HL-60 (cell line): ENCODE data around the gene GBP6.

Experiments
- DNase-seq, 2 experiments: peaks; one replicate each; pipeline ENCODE4 v3.0.0-alpha.2; 2010 to 2020; ENCODE audit warnings: low read depth in 1 of 2, low spot score in 1 of 2
- H3K27ac ChIP-seq: fragments of 250-450 bp; sonication (Bioruptor Pico); replicated peaks from 2 replicates; pipeline ENCODE4 v1.5.1; 2020; ENCODE audit warnings: mild to moderate bottlenecking, moderate library complexity
- H3K27me3 ChIP-seq: fragments of 250-450 bp; sonication (Bioruptor Pico); 2 replicates; pipeline ENCODE4 v1.5.1; 2021; ENCODE audit warnings: mild to moderate bottlenecking, moderate library complexity; ENCODE audit not compliant: insufficient read depth, poor library complexity, severe bottlenecking
- H3K4me3 ChIP-seq: replicated peaks from 2 replicates; pipeline ENCODE4 v1.5.1; 2011; ENCODE audit warnings: mild to moderate bottlenecking, control low read depth, low read length; ENCODE audit not compliant: insufficient read depth
- GABPA ChIP-seq: IDR thresholded peaks from 2 replicates; pipeline ENCODE4 v1.6.1; 2012; ENCODE audit warnings: low read depth
- POLR2AphosphoS5 ChIP-seq: IDR thresholded peaks from 2 replicates; pipeline ENCODE4 v1.6.1; 2012; ENCODE audit warnings: low read depth
- SPI1 ChIP-seq: IDR thresholded peaks from 2 replicates; pipeline ENCODE4 v1.6.1; 2012; ENCODE audit warnings: low read depth, mild to moderate bottlenecking, borderline replicate concordance
- TF ChIP-seq, protein P1 (sequence below): IDR thresholded peaks from one replicate; pipeline ENCODE4 v1.5.1; 2011; ENCODE audit warnings: low read length, control low read depth, inconsistent platforms; ENCODE audit not compliant: insufficient read depth
- TF ChIP-seq, protein P2 (sequence below): IDR thresholded peaks from 2 replicates; pipeline ENCODE4 v1.6.1; 2012; ENCODE audit warnings: low read depth; ENCODE audit not compliant: insufficient replicate concordance

GBP6 gene

DNA sequence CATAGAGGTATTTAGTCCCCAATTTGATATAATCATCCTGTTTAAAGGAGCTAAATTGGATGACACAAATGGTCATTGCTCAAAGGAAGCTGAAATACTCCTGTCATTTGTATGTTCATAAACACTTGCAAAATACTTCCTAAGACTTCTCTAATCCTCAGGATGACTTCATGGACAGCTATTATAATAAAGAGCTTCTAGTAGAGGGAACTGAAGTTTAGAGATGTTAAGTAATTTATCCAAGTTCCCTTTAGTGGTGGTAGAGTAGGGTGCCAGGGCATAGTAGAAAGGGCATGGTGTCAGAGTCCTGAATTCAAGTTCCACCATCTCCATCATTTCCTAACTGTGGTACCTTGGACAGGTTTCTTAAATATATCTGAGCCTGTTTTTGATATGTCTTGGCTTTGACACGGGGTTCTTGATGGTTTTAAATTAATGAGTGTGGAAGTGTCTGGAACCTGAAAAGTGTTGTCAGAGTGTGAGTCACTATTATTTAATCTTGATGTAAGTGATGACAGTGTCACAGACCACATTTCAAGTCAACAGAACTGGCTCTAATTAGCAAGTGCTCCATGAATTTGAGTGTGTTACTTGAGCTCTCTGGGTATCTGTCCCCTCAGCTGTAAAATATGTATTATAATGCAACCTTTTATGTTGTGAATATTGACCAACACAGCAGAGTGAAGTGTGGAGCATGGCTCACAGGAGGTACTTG, 12.1 kb upstream of the GBP6 start:
- no peaks in the 10 kb centered on the region for H3K27me3 ChIP-seq
- peak; percentile 44 to 45 for DNase-seq
- H3K27ac ChIP-seq, result no peak overlapping the region
- H3K4me3 ChIP-seq, result no peak overlapping the region
- TF ChIP-seq, protein P1, sequence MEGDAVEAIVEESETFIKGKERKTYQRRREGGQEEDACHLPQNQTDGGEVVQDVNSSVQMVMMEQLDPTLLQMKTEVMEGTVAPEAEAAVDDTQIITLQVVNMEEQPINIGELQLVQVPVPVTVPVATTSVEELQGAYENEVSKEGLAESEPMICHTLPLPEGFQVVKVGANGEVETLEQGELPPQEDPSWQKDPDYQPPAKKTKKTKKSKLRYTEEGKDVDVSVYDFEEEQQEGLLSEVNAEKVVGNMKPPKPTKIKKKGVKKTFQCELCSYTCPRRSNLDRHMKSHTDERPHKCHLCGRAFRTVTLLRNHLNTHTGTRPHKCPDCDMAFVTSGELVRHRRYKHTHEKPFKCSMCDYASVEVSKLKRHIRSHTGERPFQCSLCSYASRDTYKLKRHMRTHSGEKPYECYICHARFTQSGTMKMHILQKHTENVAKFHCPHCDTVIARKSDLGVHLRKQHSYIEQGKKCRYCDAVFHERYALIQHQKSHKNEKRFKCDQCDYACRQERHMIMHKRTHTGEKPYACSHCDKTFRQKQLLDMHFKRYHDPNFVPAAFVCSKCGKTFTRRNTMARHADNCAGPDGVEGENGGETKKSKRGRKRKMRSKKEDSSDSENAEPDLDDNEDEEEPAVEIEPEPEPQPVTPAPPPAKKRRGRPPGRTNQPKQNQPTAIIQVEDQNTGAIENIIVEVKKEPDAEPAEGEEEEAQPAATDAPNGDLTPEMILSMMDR, result no peak
- TF ChIP-seq SPI1 (peak; percentile 49; the same call in 1 of the 2 replicates), GABPA (no peak)

DNA sequence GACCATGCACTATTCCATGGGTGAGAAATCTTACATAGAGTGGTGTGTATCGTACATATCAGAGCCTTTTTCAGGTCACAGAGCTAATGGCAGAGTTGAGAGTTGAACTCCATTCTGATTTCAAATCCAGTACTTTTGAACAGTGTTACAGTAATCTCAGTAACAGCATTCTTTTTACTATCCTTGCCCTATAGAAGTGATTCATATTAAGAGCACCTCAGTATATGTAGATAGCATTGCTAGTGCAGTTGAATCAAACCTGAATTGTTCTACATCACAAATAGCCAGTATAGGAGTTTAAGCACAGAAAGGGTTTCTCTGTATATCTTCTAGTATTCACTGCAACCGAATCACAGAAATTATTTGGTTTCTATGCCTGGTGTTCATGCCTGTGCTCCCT, 11.4 kb upstream of the GBP6 start:
- TF ChIP-seq, protein P2, sequence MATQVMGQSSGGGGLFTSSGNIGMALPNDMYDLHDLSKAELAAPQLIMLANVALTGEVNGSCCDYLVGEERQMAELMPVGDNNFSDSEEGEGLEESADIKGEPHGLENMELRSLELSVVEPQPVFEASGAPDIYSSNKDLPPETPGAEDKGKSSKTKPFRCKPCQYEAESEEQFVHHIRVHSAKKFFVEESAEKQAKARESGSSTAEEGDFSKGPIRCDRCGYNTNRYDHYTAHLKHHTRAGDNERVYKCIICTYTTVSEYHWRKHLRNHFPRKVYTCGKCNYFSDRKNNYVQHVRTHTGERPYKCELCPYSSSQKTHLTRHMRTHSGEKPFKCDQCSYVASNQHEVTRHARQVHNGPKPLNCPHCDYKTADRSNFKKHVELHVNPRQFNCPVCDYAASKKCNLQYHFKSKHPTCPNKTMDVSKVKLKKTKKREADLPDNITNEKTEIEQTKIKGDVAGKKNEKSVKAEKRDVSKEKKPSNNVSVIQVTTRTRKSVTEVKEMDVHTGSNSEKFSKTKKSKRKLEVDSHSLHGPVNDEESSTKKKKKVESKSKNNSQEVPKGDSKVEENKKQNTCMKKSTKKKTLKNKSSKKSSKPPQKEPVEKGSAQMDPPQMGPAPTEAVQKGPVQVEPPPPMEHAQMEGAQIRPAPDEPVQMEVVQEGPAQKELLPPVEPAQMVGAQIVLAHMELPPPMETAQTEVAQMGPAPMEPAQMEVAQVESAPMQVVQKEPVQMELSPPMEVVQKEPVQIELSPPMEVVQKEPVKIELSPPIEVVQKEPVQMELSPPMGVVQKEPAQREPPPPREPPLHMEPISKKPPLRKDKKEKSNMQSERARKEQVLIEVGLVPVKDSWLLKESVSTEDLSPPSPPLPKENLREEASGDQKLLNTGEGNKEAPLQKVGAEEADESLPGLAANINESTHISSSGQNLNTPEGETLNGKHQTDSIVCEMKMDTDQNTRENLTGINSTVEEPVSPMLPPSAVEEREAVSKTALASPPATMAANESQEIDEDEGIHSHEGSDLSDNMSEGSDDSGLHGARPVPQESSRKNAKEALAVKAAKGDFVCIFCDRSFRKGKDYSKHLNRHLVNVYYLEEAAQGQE, result no peak
- TF ChIP-seq SPI1, result no peak
- TF ChIP-seq GABPA, result no peak
- TF ChIP-seq, protein P1, result no peak
- TF ChIP-seq POLR2AphosphoS5, result no peak
- H3K27me3 ChIP-seq, result no peaks in the 10 kb centered on the region
- H3K27ac ChIP-seq, result no peak overlapping the region
- H3K4me3 ChIP-seq, result no peak overlapping the region
- no peak for DNase-seq

DNA sequence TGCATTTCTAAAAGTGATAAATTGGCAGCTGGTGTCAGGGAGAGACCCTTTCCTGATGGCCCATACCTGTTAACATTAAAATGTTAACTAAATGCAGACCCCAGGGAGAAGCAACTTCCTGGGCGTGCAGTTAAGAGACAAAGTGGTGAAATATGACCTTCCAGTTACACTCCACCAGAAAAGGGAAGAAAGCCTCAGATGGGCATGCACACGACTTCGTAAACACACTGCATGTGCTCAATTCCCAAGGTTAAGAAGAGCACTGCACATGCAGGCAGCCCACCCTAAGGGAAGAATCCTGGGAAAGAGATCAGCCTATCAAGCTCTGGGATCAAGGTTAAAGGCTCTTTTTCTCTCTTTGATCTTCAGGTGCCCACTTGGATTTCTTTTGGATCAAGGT, 9.7 kb upstream of the GBP6 start:
- Histone ChIP-seq H3K27ac (peak overlapping the region; percentile 43), H3K27me3 (no peaks in the 10 kb centered on the region), H3K4me3 (no peak overlapping the region)
- peak in 1 of 2 experiments; percentile 51 for DNase-seq
- no peak for TF ChIP-seq GABPA
- no peak for TF ChIP-seq POLR2AphosphoS5
- no peak for TF ChIP-seq SPI1
- TF ChIP-seq, protein P2, result no peak
- TF ChIP-seq, protein P1, result no peak

DNA sequence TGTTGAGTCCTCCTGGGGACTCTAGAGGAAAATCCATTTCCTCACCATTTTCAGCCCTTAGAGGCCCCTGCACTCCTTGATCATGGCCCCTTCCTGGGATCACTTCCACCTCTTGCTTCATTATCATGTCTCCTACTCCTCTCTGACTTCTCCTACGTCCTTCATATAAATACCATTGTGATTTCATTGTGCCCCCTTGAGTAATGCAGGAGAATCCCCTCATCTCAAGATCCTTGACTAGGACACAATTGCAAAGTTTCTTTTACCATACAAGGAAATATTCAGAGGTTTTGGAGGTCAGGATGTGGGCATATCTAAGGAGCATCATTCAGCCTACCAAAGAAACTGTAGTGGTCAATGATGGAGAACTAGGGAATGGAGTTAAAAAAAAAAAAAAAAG, 8.8 kb upstream of the GBP6 start:
- TF ChIP-seq, protein P1, result no peak
- TF ChIP-seq SPI1, result no peak
- TF ChIP-seq, protein P2, result no peak
- TF ChIP-seq POLR2AphosphoS5, result no peak
- TF ChIP-seq GABPA, result no peak
- H3K4me3 ChIP-seq, result no peak overlapping the region
- H3K27me3 ChIP-seq, result no peaks in the 10 kb centered on the region
- no peak for DNase-seq
- H3K27ac ChIP-seq, result peak overlapping the region; percentile 43
